Measurements from ENCODE around the gene IKZF1. TPM values are rescaled to one million over a fixed set of nuclear protein-coding genes. Genes with fewer than 3 reads are reported as not detected.

IKZF1 gene
- total RNA-seq, 1 experiment from 2014 or later, result 0.77 TPM

DNA sequence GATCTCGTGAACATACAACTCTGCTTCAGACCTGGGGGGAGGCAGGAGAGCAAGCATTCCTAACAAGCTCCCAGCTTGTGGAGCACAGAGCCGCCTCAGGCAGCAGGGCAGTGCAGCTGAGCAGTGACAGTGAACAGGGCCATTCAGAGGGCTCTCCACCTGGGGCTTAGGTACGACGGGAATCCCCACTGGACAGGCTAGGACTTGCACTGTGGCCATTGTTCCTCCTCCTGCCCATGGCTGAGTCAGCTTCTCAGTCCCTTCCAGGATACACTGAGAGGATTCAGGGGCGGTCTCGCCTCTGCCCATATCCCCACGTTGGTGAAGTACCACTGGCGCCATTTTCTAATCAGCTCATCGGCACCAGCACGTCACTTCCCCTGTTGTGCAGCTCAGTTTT is 74.6 kb downstream of the IKZF1 start:
- Histone ChIP-seq H3K4me1 (ENCODE audit: control insufficient read depth, insufficient read depth, low read length) (no peaks in the 10 kb centered on the region), H3K27me3 (ENCODE audit: control insufficient read depth, insufficient read depth, low read length) (peaks cover 21% of the 10 kb centered on the region), H3K9me3 (ENCODE audit: control insufficient read depth, insufficient read depth, low read depth, low read length) (no peaks in the 10 kb centered on the region), H3K4me3 (ENCODE audit: low read depth in 2 of 2, low read length in 2 of 2) (no peak overlapping the region), H3K36me3 (ENCODE audit: control insufficient read depth, insufficient read depth, low read length) (no peaks in the 10 kb centered on the region), H3K27ac (ENCODE audit: low read length) (no peak overlapping the region)
- intact Hi-C loops (cut with micrococcal nuclease; ENCODE audit: unreplicated experiment) (no loop called here), in situ Hi-C loops (cut with HindIII; ENCODE audit: low pct_unique_long_range_greater_than_20kb, low sequenced_read_pairs) (no loop called here)
- 0 out of 2 replicates have a peak, but pooled peaks have one; percentile 56 for ATAC-seq
- BruUV-seq (replicated peaks), result no TSS peak
- DNase-seq (ENCODE audit: low read depth, low spot score), result no peak
- ChIA-PET POLR2A (no interaction called here), CTCF (no interaction called here)
- TF ChIP-seq, protein P1, sequence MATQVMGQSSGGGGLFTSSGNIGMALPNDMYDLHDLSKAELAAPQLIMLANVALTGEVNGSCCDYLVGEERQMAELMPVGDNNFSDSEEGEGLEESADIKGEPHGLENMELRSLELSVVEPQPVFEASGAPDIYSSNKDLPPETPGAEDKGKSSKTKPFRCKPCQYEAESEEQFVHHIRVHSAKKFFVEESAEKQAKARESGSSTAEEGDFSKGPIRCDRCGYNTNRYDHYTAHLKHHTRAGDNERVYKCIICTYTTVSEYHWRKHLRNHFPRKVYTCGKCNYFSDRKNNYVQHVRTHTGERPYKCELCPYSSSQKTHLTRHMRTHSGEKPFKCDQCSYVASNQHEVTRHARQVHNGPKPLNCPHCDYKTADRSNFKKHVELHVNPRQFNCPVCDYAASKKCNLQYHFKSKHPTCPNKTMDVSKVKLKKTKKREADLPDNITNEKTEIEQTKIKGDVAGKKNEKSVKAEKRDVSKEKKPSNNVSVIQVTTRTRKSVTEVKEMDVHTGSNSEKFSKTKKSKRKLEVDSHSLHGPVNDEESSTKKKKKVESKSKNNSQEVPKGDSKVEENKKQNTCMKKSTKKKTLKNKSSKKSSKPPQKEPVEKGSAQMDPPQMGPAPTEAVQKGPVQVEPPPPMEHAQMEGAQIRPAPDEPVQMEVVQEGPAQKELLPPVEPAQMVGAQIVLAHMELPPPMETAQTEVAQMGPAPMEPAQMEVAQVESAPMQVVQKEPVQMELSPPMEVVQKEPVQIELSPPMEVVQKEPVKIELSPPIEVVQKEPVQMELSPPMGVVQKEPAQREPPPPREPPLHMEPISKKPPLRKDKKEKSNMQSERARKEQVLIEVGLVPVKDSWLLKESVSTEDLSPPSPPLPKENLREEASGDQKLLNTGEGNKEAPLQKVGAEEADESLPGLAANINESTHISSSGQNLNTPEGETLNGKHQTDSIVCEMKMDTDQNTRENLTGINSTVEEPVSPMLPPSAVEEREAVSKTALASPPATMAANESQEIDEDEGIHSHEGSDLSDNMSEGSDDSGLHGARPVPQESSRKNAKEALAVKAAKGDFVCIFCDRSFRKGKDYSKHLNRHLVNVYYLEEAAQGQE (IDR thresholded peaks at IDR 0.05; ENCODE audit: insufficient read depth in 1 of 2, low read depth in 2 of 2, low read length in 1 of 2), result no peak
- TF ChIP-seq TCF7L2 (IDR thresholded peaks at IDR 0.05; ENCODE audit: low read depth, low read length) (no peak), SIN3A (IDR thresholded peaks at IDR 0.05; ENCODE audit: borderline replicate concordance, insufficient read depth, low read depth, low read length) (no peak), POLR2AphosphoS5 (IDR thresholded peaks at IDR 0.05; ENCODE audit: low read depth, low read length) (no peak)
- TF ChIP-seq, protein P2, sequence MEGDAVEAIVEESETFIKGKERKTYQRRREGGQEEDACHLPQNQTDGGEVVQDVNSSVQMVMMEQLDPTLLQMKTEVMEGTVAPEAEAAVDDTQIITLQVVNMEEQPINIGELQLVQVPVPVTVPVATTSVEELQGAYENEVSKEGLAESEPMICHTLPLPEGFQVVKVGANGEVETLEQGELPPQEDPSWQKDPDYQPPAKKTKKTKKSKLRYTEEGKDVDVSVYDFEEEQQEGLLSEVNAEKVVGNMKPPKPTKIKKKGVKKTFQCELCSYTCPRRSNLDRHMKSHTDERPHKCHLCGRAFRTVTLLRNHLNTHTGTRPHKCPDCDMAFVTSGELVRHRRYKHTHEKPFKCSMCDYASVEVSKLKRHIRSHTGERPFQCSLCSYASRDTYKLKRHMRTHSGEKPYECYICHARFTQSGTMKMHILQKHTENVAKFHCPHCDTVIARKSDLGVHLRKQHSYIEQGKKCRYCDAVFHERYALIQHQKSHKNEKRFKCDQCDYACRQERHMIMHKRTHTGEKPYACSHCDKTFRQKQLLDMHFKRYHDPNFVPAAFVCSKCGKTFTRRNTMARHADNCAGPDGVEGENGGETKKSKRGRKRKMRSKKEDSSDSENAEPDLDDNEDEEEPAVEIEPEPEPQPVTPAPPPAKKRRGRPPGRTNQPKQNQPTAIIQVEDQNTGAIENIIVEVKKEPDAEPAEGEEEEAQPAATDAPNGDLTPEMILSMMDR (IDR thresholded peaks at IDR 0.05), result no peak

DNA sequence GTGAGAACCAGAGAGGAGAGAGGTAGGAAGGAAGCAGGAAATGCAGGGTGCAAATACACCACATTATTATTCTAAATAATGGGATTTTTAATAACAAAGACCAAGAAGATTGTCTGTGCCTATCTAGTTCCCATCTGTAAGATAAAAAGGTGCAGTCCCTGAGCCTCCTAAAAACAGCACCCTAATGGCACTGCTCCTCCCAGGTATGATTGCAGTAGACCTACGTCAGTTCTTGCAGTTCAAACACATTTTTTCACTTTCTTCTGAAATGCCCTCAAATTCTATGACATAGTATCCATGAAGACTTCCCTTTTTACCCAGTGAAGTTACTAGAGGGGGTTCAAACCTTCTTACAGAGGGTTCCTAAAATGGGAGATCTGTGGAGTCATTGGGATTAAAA is 75.0 kb downstream of the IKZF1 start:
- ATAC-seq, result no peak
- CTCF ChIA-PET, result no interaction called here

More for the DNA sequence above, 75.0 kb downstream of the IKZF1 start:
- peaks cover 21% of the 10 kb centered on the region for H3K27me3 ChIP-seq (ENCODE audit: control insufficient read depth, insufficient read depth, low read length)
- intact Hi-C loops (cut with micrococcal nuclease; ENCODE audit: unreplicated experiment), result no loop called here
- no TSS peak for BruUV-seq (replicated peaks)
- in situ Hi-C loops (cut with HindIII; ENCODE audit: low pct_unique_long_range_greater_than_20kb, low sequenced_read_pairs), result no loop called here
- H3K27ac ChIP-seq (ENCODE audit: low read length), result no peak overlapping the region
- POLR2A ChIA-PET, result no interaction called here
- H3K4me3 ChIP-seq (ENCODE audit: low read depth in 2 of 2, low read length in 2 of 2), result no peak overlapping the region
- DNase-seq (ENCODE audit: low read depth, low spot score), result no peak
- H3K9me3 ChIP-seq (ENCODE audit: control insufficient read depth, insufficient read depth, low read depth, low read length), result no peaks in the 10 kb centered on the region
- TF ChIP-seq TCF7L2 (IDR thresholded peaks at IDR 0.05; ENCODE audit: low read depth, low read length), result no peak
- no peak for TF ChIP-seq POLR2AphosphoS5 (IDR thresholded peaks at IDR 0.05; ENCODE audit: low read depth, low read length)
- TF ChIP-seq, protein P1 (IDR thresholded peaks at IDR 0.05; ENCODE audit: insufficient read depth in 1 of 2, low read depth in 2 of 2, low read length in 1 of 2), result no peak
- no peak for TF ChIP-seq SIN3A (IDR thresholded peaks at IDR 0.05; ENCODE audit: borderline replicate concordance, insufficient read depth, low read depth, low read length)
- TF ChIP-seq, protein P2 (IDR thresholded peaks at IDR 0.05), result no peak
- H3K36me3 ChIP-seq (ENCODE audit: control insufficient read depth, insufficient read depth, low read length), result no peaks in the 10 kb centered on the region
- H3K4me1 ChIP-seq (ENCODE audit: control insufficient read depth, insufficient read depth, low read length), result no peaks in the 10 kb centered on the region
